ENCODE measurements around the gene DGKZ. TPM values are rescaled to one million over a fixed set of nuclear protein-coding genes. Genes with fewer than 3 reads are reported as not detected.

DGKZ gene
- total and polyA plus RNA-seq, 4 donors: 4.6 to 24.3 (median 14.4) TPM

DNA sequence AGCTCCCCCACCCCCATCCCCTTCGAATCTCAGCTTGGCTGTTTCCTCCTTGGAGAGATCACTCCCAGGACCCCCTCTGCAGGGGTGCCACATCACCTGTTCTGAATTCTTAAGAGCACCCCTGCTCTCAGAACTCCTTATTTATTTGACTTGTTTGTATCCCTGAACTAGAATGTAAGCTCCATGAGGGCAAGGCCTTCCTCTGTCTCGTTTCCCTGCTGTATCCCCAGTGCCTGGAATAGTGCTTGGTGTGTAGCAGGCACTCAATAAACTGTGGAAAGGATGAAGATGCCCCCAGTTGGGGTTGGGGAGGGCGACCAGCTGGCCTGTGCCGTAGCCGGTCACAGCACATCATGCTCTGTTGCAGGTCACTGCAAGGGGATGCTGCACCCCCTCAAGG is 30.6 kb downstream of the DGKZ start:
- H3K9ac ChIP-seq (ENCODE audit: low read depth in 1 of 2, low read length in 2 of 2): no peak overlapping the region
- DNase-seq (ENCODE audit: low spot score): no peak
- peaks cover 6 to 41% (median 11%) of the 10 kb centered on the region in 4 donors for H3K36me3 ChIP-seq (ENCODE audit: control insufficient read depth in 4 of 4, insufficient read depth in 3 of 4, low read depth in 1 of 4, low read length in 3 of 4)
- H3K27ac ChIP-seq (ENCODE audit: low read depth in 1 of 2, low read length in 2 of 2): no peak overlapping the region
- H3K9me3 ChIP-seq (ENCODE audit: control insufficient read depth in 4 of 4, low read length in 3 of 4): no peaks in the 10 kb centered on the region
- H3K4me3 ChIP-seq (ENCODE audit: low read depth in 1 of 3, low read length in 3 of 3): no peak overlapping the region
- no peaks in the 10 kb centered on the region for H3K27me3 ChIP-seq (ENCODE audit: control insufficient read depth in 4 of 4, insufficient read depth in 4 of 4, low read length in 3 of 4)
- TF ChIP-seq YY1 (IDR thresholded peaks at IDR 0.05): no peak
- TF ChIP-seq SP1 (IDR thresholded peaks at IDR 0.05): no peak
- no peak for TF ChIP-seq GABPA (IDR thresholded peaks at IDR 0.05 in 1 of 2, conservative IDR thresholded peaks at IDR 0.05 in 1 of 2)
- TF ChIP-seq JUND (IDR thresholded peaks at IDR 0.05): no peak
- TF ChIP-seq HNF4A (conservative IDR thresholded peaks at IDR 0.05): no peak
- no peak for TF ChIP-seq RXRA (IDR thresholded peaks at IDR 0.05)
- no peak for TF ChIP-seq FOXA2 (IDR thresholded peaks at IDR 0.05)
- TF ChIP-seq EGR1 (IDR thresholded peaks at IDR 0.05; ENCODE audit: low read depth in 2 of 2): no peak
- TF ChIP-seq, protein P1, sequence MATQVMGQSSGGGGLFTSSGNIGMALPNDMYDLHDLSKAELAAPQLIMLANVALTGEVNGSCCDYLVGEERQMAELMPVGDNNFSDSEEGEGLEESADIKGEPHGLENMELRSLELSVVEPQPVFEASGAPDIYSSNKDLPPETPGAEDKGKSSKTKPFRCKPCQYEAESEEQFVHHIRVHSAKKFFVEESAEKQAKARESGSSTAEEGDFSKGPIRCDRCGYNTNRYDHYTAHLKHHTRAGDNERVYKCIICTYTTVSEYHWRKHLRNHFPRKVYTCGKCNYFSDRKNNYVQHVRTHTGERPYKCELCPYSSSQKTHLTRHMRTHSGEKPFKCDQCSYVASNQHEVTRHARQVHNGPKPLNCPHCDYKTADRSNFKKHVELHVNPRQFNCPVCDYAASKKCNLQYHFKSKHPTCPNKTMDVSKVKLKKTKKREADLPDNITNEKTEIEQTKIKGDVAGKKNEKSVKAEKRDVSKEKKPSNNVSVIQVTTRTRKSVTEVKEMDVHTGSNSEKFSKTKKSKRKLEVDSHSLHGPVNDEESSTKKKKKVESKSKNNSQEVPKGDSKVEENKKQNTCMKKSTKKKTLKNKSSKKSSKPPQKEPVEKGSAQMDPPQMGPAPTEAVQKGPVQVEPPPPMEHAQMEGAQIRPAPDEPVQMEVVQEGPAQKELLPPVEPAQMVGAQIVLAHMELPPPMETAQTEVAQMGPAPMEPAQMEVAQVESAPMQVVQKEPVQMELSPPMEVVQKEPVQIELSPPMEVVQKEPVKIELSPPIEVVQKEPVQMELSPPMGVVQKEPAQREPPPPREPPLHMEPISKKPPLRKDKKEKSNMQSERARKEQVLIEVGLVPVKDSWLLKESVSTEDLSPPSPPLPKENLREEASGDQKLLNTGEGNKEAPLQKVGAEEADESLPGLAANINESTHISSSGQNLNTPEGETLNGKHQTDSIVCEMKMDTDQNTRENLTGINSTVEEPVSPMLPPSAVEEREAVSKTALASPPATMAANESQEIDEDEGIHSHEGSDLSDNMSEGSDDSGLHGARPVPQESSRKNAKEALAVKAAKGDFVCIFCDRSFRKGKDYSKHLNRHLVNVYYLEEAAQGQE (IDR thresholded peaks at IDR 0.05): no peak
- 96% methylated on average over 5 of the region's 5 CpGs for WGBS
- H3K4me1 ChIP-seq (ENCODE audit: control insufficient read depth in 4 of 4, insufficient read depth in 4 of 4, low read length in 3 of 4): peaks cover 4 to 13% (median 6%) of the 10 kb centered on the region in 4 donors

DNA sequence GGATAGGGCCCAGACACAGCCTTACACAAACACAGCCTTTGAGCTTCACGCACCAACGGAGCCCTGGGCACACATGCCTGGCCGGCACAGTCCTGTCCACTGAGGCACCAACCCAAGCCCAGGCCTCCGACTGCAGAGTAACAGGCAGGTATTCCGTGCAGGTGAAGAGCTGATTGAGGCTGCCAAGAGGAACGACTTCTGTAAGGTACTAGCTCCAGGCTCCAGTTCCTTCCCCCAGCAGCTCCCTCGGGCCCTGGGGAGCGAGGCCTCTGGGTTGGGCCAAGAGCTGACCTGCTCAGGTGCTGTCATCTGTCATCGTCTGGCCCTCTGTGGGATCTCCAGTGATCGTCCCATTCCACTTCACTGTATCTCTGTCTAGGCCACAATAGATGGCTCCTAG is 31.0 kb downstream of the DGKZ start:
- WGBS: 91% methylated on average over 10 of the region's 10 CpGs
- Histone ChIP-seq H3K36me3 (ENCODE audit: control insufficient read depth in 4 of 4, insufficient read depth in 3 of 4, low read depth in 1 of 4, low read length in 3 of 4) (peaks cover 6 to 41% (median 11%) of the 10 kb centered on the region in 4 donors), H3K9ac (ENCODE audit: low read depth in 1 of 2, low read length in 2 of 2) (no peak overlapping the region), H3K27me3 (ENCODE audit: control insufficient read depth in 4 of 4, insufficient read depth in 4 of 4, low read length in 3 of 4) (no peaks in the 10 kb centered on the region), H3K4me3 (ENCODE audit: low read depth in 1 of 3, low read length in 3 of 3) (no peak overlapping the region), H3K4me1 (ENCODE audit: control insufficient read depth in 4 of 4, insufficient read depth in 4 of 4, low read length in 3 of 4) (peaks cover 4 to 13% (median 6%) of the 10 kb centered on the region in 4 donors), H3K9me3 (ENCODE audit: control insufficient read depth in 4 of 4, low read length in 3 of 4) (no peaks in the 10 kb centered on the region), H3K27ac (ENCODE audit: low read depth in 1 of 2, low read length in 2 of 2) (no peak overlapping the region)
- DNase-seq (ENCODE audit: low spot score): no peak
- no peak for TF ChIP-seq HNF4A (conservative IDR thresholded peaks at IDR 0.05)
- TF ChIP-seq FOXA2 (IDR thresholded peaks at IDR 0.05): no peak
- no peak for TF ChIP-seq GABPA (IDR thresholded peaks at IDR 0.05 in 1 of 2, conservative IDR thresholded peaks at IDR 0.05 in 1 of 2)
- TF ChIP-seq SP1 (IDR thresholded peaks at IDR 0.05): no peak
- TF ChIP-seq, protein P1 (IDR thresholded peaks at IDR 0.05): no peak
- TF ChIP-seq NR2F2 (IDR thresholded peaks at IDR 0.05): no peak
- TF ChIP-seq, protein P2, sequence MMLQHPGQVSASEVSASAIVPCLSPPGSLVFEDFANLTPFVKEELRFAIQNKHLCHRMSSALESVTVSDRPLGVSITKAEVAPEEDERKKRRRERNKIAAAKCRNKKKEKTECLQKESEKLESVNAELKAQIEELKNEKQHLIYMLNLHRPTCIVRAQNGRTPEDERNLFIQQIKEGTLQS (IDR thresholded peaks at IDR 0.05): no peak
- TF ChIP-seq EGR1 (IDR thresholded peaks at IDR 0.05; ENCODE audit: low read depth in 2 of 2): no peak
- no peak for TF ChIP-seq TAF1 (conservative IDR thresholded peaks at IDR 0.05)
- no peak for TF ChIP-seq HNF4G (IDR thresholded peaks at IDR 0.05)

Data from liver (tissue), 9 donors.